ENCODE data around the gene SLC38A7. TPM values are rescaled to one million over a fixed set of nuclear protein-coding genes. Genes with fewer than 3 reads are reported as not detected.
A peak's percentile ranks its signal among the peaks of the same experiment; 100 is the strongest.

SLC38A7 gene
- polyA plus RNA-seq, 4 donors, result 2.7 to 22.5 (median 5.7) TPM

- WGBS, 3 donors, result 80 to 86% (median 82%) methylated on average over 9 of the region's 9 CpGs
- Histone ChIP-seq H3K36me3 (ENCODE audit: control insufficient read depth in 3 of 3, insufficient read depth in 2 of 3, low read depth in 1 of 3, low read length in 3 of 3) (peaks cover 2 to 10% (median 4%) of the 10 kb centered on the region in 3 donors), H3K4me3 (ENCODE audit: low read depth in 1 of 3, low read length in 3 of 3) (no peak overlapping the region), H3K4me1 (ENCODE audit: control insufficient read depth in 3 of 3, insufficient read depth in 2 of 3, low read depth in 1 of 3, low read length in 2 of 3) (no peaks in the 10 kb centered on the region), H3K9me3 (ENCODE audit: control insufficient read depth in 2 of 2, insufficient read depth in 1 of 2, low read depth in 1 of 2, low read length in 1 of 2) (no peaks in the 10 kb centered on the region), H3K27me3 (ENCODE audit: control insufficient read depth in 3 of 3, insufficient read depth in 3 of 3, low read length in 3 of 3) (no peaks in the 10 kb centered on the region), H3K27ac (ENCODE audit: low read depth in 1 of 3, low read length in 2 of 3) (no peak overlapping the region)
- no peak for FAIRE-seq
- DNase-seq, result peak in 1 of 2 donors; percentile 24
These were observed 42.6 kb upstream of the SLC38A7 start for GRCh38 chr16:58727028-58727781.

- Histone ChIP-seq H3K9me3 (ENCODE audit: control insufficient read depth in 2 of 2, insufficient read depth in 1 of 2, low read depth in 1 of 2, low read length in 1 of 2) (no peaks in the 10 kb centered on the region), H3K27me3 (ENCODE audit: control insufficient read depth in 3 of 3, insufficient read depth in 3 of 3, low read length in 3 of 3) (no peaks in the 10 kb centered on the region), H3K27ac (ENCODE audit: low read depth in 1 of 3, low read length in 2 of 3) (no peak overlapping the region), H3K4me3 (ENCODE audit: low read depth in 1 of 3, low read length in 3 of 3) (no peak overlapping the region), H3K4me1 (ENCODE audit: control insufficient read depth in 3 of 3, insufficient read depth in 2 of 3, low read depth in 1 of 3, low read length in 2 of 3) (no peaks in the 10 kb centered on the region), H3K36me3 (ENCODE audit: control insufficient read depth in 3 of 3, insufficient read depth in 2 of 3, low read depth in 1 of 3, low read length in 3 of 3) (peaks cover 10 to 26% (median 16%) of the 10 kb centered on the region in 3 donors)
- 32 to 52% (median 50%) methylated on average over 3 of the region's 3 CpGs for WGBS, 3 donors
- no peak for DNase-seq
- no peak for FAIRE-seq
These were observed 38.5 kb upstream of the SLC38A7 start for GRCh38 chr16:58723109-58723508.

- DNase-seq (no peak), FAIRE-seq (no peak)
- Histone ChIP-seq H3K4me3 (ENCODE audit: low read depth in 1 of 3, low read length in 3 of 3) (no peak overlapping the region), H3K27me3 (ENCODE audit: control insufficient read depth in 3 of 3, insufficient read depth in 3 of 3, low read length in 3 of 3) (no peaks in the 10 kb centered on the region), H3K4me1 (ENCODE audit: control insufficient read depth in 3 of 3, insufficient read depth in 2 of 3, low read depth in 1 of 3, low read length in 2 of 3) (no peaks in the 10 kb centered on the region), H3K27ac (ENCODE audit: low read depth in 1 of 3, low read length in 2 of 3) (no peak overlapping the region), H3K9me3 (ENCODE audit: control insufficient read depth in 2 of 2, insufficient read depth in 1 of 2, low read depth in 1 of 2, low read length in 1 of 2) (no peaks in the 10 kb centered on the region), H3K36me3 (ENCODE audit: control insufficient read depth in 3 of 3, insufficient read depth in 2 of 3, low read depth in 1 of 3, low read length in 3 of 3) (peaks cover 22 to 49% (median 22%) of the 10 kb centered on the region in 3 donors)
- WGBS, 3 donors, result 91 to 95% (median 93%) methylated on average over 13 of the region's 13 CpGs
These were observed 33.4 kb upstream of the SLC38A7 start for GRCh38 chr16:58717994-58718393.

- Histone ChIP-seq H3K27me3 (ENCODE audit: control insufficient read depth in 3 of 3, insufficient read depth in 3 of 3, low read length in 3 of 3) (no peaks in the 10 kb centered on the region), H3K9me3 (ENCODE audit: control insufficient read depth in 2 of 2, insufficient read depth in 1 of 2, low read depth in 1 of 2, low read length in 1 of 2) (no peaks in the 10 kb centered on the region), H3K4me3 (ENCODE audit: low read depth in 1 of 3, low read length in 3 of 3) (no peak overlapping the region), H3K4me1 (ENCODE audit: control insufficient read depth in 3 of 3, insufficient read depth in 2 of 3, low read depth in 1 of 3, low read length in 2 of 3) (no peaks in the 10 kb centered on the region), H3K36me3 (ENCODE audit: control insufficient read depth in 3 of 3, insufficient read depth in 2 of 3, low read depth in 1 of 3, low read length in 3 of 3) (peaks cover 18 to 50% (median 24%) of the 10 kb centered on the region in 3 donors), H3K27ac (ENCODE audit: low read depth in 1 of 3, low read length in 2 of 3) (no peak overlapping the region)
- 81 to 93% (median 92%) methylated on average over 8 of the region's 8 CpGs for WGBS, 3 donors
- no peak for FAIRE-seq
- no peak for DNase-seq
These were observed 31.9 kb upstream of the SLC38A7 start for GRCh38 chr16:58716468-58716867.

GRCh38 chr16:58713742-58714141 lies 29.2 kb upstream of the SLC38A7 start:
- Histone ChIP-seq H3K36me3 (ENCODE audit: control insufficient read depth in 3 of 3, insufficient read depth in 2 of 3, low read depth in 1 of 3, low read length in 3 of 3) (peaks cover 11 to 51% (median 23%) of the 10 kb centered on the region in 3 donors), H3K4me1 (ENCODE audit: control insufficient read depth in 3 of 3, insufficient read depth in 2 of 3, low read depth in 1 of 3, low read length in 2 of 3) (no peaks in the 10 kb centered on the region), H3K27ac (ENCODE audit: low read depth in 1 of 3, low read length in 2 of 3) (no peak overlapping the region), H3K9me3 (ENCODE audit: control insufficient read depth in 2 of 2, insufficient read depth in 1 of 2, low read depth in 1 of 2, low read length in 1 of 2) (no peaks in the 10 kb centered on the region), H3K4me3 (ENCODE audit: low read depth in 1 of 3, low read length in 3 of 3) (no peak overlapping the region), H3K27me3 (ENCODE audit: control insufficient read depth in 3 of 3, insufficient read depth in 3 of 3, low read length in 3 of 3) (no peaks in the 10 kb centered on the region)
- FAIRE-seq, result no peak
- WGBS, 3 donors, result 82 to 97% (median 88%) methylated on average over 1 of the region's 1 CpG
- no peak for DNase-seq

- FAIRE-seq (no peak), DNase-seq (no peak)
- Histone ChIP-seq H3K9me3 (ENCODE audit: control insufficient read depth in 2 of 2, insufficient read depth in 1 of 2, low read depth in 1 of 2, low read length in 1 of 2) (no peaks in the 10 kb centered on the region), H3K4me1 (ENCODE audit: control insufficient read depth in 3 of 3, insufficient read depth in 2 of 3, low read depth in 1 of 3, low read length in 2 of 3) (no peaks in the 10 kb centered on the region), H3K4me3 (ENCODE audit: low read depth in 1 of 3, low read length in 3 of 3) (no peak overlapping the region), H3K27ac (ENCODE audit: low read depth in 1 of 3, low read length in 2 of 3) (no peak overlapping the region), H3K36me3 (ENCODE audit: control insufficient read depth in 3 of 3, insufficient read depth in 2 of 3, low read depth in 1 of 3, low read length in 3 of 3) (peaks cover 6 to 42% (median 19%) of the 10 kb centered on the region in 3 donors), H3K27me3 (ENCODE audit: control insufficient read depth in 3 of 3, insufficient read depth in 3 of 3, low read length in 3 of 3) (no peaks in the 10 kb centered on the region)
- WGBS, 3 donors, result 95 to 97% (median 97%) methylated on average over 7 of the region's 7 CpGs
These were observed 24.8 kb upstream of the SLC38A7 start for GRCh38 chr16:58709333-58709732.

GRCh38 chr16:58699151-58699550 lies 14.6 kb upstream of the SLC38A7 start:
- Histone ChIP-seq H3K9me3 (ENCODE audit: control insufficient read depth in 2 of 2, insufficient read depth in 1 of 2, low read depth in 1 of 2, low read length in 1 of 2) (no peaks in the 10 kb centered on the region), H3K4me3 (ENCODE audit: low read depth in 1 of 3, low read length in 3 of 3) (no peak overlapping the region), H3K27me3 (ENCODE audit: control insufficient read depth in 3 of 3, insufficient read depth in 3 of 3, low read length in 3 of 3) (no peaks in the 10 kb centered on the region), H3K27ac (ENCODE audit: low read depth in 1 of 3, low read length in 2 of 3) (no peak overlapping the region), H3K4me1 (ENCODE audit: control insufficient read depth in 3 of 3, insufficient read depth in 2 of 3, low read depth in 1 of 3, low read length in 2 of 3) (no peaks in the 10 kb centered on the region), H3K36me3 (ENCODE audit: control insufficient read depth in 3 of 3, insufficient read depth in 2 of 3, low read depth in 1 of 3, low read length in 3 of 3) (no peaks in the 10 kb centered on the region)
- no peak for FAIRE-seq
- DNase-seq, result no peak
- 73 to 85% (median 77%) methylated on average over 4 of the region's 4 CpGs for WGBS, 3 donors

GRCh38 chr16:58695368-58695767 lies 10.8 kb upstream of the SLC38A7 start:
- Histone ChIP-seq H3K36me3 (ENCODE audit: control insufficient read depth in 3 of 3, insufficient read depth in 2 of 3, low read depth in 1 of 3, low read length in 3 of 3) (no peaks in the 10 kb centered on the region), H3K9me3 (ENCODE audit: control insufficient read depth in 2 of 2, insufficient read depth in 1 of 2, low read depth in 1 of 2, low read length in 1 of 2) (peaks cover 0 to 6% of the 10 kb centered on the region in 2 donors), H3K27me3 (ENCODE audit: control insufficient read depth in 3 of 3, insufficient read depth in 3 of 3, low read length in 3 of 3) (no peaks in the 10 kb centered on the region), H3K4me1 (ENCODE audit: control insufficient read depth in 3 of 3, insufficient read depth in 2 of 3, low read depth in 1 of 3, low read length in 2 of 3) (no peaks in the 10 kb centered on the region), H3K4me3 (ENCODE audit: low read depth in 1 of 3, low read length in 3 of 3) (no peak overlapping the region), H3K27ac (ENCODE audit: low read depth in 1 of 3, low read length in 2 of 3) (no peak overlapping the region)
- no peak for FAIRE-seq
- DNase-seq, result no peak
- 21 to 65% (median 22%) methylated on average over 1 of the region's 1 CpG for WGBS, 3 donors

- no peak for DNase-seq
- peaks cover 0 to 6% of the 10 kb centered on the region in 2 donors for H3K9me3 ChIP-seq (ENCODE audit: control insufficient read depth in 2 of 2, insufficient read depth in 1 of 2, low read depth in 1 of 2, low read length in 1 of 2)
- 43 to 92% (median 90%) methylated on average over 1 of the region's 1 CpG for WGBS, 3 donors
- no peak overlapping the region for H3K4me3 ChIP-seq (ENCODE audit: low read depth in 1 of 3, low read length in 3 of 3)
- peaks cover 0 to 3% (median 0%) of the 10 kb centered on the region in 3 donors for H3K27me3 ChIP-seq (ENCODE audit: control insufficient read depth in 3 of 3, insufficient read depth in 3 of 3, low read length in 3 of 3)
- H3K36me3 ChIP-seq (ENCODE audit: control insufficient read depth in 3 of 3, insufficient read depth in 2 of 3, low read depth in 1 of 3, low read length in 3 of 3), result no peaks in the 10 kb centered on the region
- FAIRE-seq, result no peak
- H3K27ac ChIP-seq (ENCODE audit: low read depth in 1 of 3, low read length in 2 of 3), result no peak overlapping the region
- H3K4me1 ChIP-seq (ENCODE audit: control insufficient read depth in 3 of 3, insufficient read depth in 2 of 3, low read depth in 1 of 3, low read length in 2 of 3), result no peaks in the 10 kb centered on the region
These were observed 7.9 kb upstream of the SLC38A7 start for GRCh38 chr16:58692450-58692849.

Data from small intestine (tissue), 7 donors.